HG03571 (cell line): ENCODE results near the gene ANKRD7.
"Not testable (repeated sequence)": the region's sequence is repeated elsewhere in the genome, so short reads cannot be mapped to it uniquely, and the experiment has no call there.

Experiments
- ATAC-seq: cut with Tn5 transposase; IDR thresholded peaks from one replicate; pipeline ENCODE4 v1.9.1; 2021; ENCODE audit not compliant: unreplicated experiment

The ANKRD7 gene

DNA sequence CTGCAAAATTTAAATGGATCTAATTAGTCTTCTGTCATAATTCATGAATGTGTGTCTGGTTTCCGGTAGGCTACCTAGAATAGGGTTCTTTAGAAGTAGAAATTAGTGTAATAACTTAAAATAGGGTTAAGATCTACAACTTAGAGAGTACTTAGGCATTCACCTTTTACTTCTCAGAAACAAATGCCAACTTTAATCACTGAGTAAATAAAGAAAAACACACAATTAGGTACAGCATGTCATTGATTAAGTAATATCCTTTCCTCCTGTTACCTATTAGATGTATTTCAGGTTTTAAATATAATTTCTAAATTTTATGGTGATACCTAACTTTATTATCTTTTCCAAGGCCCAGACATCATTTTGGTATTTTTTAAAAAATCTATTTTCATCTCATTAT, 9.3 kb downstream of the ANKRD7 start:
- ATAC-seq = no peak

DNA sequence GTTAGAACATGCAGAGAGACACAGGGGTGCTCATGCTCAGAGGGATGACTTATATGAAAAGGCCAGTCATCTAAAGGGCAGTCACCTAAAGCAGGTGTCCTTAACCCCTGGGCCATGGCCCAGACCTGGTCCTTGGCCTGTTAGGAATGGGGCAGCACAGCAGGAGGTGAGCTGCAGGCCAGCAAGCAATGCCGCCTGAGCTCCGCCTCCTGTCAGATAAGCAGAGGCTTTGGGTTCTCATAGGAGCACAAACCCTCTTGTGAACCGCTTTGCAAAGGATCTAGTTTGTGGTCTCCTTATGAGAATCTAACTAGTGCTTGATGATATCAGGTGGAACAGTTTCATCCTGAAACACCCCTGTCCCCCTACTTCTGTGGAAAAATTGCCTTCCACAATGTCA, 14.5 kb downstream of the ANKRD7 start:
- ATAC-seq = no peak

DNA sequence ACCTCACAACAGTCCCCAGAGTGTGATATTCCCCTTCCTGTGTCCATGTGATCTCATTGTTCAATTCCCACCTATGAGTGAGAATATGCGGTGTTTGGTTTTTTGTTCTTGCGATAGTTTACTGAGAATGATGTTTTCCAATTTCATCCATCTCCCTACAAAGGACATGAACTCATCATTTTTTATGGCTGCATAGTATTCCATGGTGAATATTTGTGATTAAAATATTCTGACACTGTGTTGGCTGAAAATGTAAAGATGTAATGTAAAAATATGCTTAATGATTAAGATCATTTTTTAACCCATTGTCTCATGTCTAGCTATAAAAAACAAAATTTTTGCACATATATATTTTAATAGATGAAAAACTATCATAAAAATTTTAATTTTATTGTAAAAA, 15.8 kb downstream of the ANKRD7 start:
- not testable (repeated sequence) for ATAC-seq

DNA sequence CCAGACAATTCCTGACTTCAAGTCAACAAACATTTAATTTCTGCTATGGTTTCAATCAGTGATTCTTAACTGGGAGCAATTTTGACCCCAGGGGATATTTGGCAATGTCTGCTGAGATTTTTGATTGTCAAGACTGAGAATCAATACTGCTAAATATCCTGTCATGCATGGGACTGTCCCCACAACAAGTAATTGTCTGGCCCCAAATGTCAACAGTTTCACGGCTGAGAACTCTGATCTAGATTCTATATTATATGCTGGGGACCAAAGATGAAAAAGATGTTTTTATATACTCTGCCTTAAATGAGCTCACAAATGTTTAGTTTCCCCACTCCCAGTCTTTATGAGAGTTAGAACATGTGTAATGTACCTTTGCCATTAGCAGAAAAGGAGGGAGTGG, 19.2 kb downstream of the ANKRD7 start:
- no peak for ATAC-seq

DNA sequence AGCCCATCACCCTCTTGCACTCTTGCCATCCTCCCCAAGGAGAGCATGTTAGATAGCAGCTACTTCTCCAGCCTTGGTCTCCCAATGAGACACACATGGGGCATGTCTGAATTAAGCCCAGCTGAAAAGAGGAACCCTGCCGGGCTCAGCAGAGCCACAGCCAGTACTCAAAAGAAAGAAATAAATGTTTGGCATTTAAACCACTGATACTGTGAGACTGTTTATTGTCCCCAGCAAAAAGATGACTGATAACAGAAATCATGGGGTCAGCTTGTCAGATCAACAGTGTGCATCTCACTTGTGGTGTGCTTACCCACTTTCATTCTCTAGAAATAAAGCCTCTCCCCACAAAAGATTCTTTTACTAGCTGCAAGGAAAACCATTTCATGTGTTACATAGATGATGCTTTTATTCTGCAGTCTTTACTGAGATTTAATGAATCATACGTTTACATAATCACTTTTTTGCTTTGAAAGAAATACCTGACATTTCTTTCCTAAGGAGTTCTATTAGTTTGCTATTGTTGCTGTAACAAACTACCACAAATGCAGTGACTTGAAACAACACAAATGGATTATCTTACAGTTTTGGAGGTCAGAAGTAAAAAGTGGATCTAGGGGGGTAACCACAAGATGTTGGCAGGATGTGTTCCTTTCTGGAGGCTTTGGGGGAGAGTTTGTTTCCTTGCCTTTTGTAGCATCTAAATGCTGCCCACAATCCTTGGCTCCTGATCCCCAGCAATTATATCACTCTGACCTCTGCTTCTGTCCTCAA, 20.9 kb downstream of the ANKRD7 start:
- no peak for ATAC-seq

DNA sequence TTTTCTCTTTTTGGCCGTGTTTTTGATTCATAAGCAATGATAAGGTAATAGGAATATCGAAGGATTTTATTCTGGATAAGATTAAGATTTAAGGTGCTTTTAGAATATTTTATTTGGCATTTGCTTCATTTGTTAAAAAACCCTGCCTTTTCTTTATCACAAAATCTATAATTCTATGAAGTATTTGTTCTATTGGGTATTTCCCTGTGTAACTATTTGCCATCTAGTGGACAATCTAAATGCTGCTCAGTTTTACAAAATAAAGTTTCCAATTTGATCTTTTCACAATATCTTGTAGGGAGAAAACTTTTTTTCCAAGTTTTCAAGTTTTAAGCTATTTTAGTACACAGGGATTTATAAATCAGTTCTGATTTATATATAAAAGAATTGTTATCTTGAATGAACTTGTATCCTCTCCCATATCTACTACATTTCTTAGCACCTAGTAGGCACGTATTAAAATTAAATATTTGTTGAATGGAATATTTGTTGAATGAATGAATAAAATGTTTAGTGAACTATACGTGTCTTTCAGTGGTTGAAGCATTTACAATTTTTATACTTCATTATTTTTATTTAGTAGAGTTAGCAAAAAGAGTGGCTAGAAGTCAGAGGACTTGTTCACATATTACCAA, 26.5 kb downstream of the ANKRD7 start:
- no peak for ATAC-seq

DNA sequence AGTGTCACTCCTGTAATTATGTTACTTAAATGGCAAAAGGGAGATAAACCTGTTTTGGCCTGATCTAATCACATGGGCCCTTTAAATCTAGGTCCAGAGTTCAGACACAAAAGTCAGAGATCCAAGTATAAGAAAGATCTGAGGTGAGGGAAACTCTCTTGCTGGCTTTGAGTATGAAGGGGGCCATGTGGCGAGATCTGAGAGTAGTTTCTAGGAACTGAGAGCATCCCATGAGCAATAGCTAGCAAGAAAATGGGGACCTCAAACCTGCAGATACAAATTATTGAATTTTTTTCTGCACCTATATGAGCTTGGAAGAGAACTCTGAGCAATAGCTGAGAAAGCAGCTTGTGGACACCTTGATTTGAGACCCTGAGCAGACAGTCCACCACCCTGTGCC, 27.6 kb downstream of the ANKRD7 start:
- no peak for ATAC-seq

DNA sequence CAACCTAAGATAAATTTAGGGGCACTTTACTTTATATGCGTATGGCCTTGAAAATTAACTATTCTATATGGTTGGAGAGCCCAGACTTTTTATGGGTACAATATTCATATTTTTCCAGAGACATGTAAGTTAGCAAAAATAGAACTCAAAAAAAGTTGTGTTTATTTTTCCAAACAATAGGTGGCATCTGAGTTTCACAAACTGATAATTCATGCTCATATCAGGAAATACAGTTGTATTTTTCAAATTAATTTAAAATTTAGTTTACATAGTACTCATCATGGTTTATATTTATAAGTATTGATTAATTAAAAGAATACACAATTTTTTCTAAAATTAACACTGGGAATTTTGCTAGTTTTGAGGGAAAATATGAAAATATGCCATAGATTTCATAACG, 34.6 kb downstream of the ANKRD7 start:
- ATAC-seq = no peak

DNA sequence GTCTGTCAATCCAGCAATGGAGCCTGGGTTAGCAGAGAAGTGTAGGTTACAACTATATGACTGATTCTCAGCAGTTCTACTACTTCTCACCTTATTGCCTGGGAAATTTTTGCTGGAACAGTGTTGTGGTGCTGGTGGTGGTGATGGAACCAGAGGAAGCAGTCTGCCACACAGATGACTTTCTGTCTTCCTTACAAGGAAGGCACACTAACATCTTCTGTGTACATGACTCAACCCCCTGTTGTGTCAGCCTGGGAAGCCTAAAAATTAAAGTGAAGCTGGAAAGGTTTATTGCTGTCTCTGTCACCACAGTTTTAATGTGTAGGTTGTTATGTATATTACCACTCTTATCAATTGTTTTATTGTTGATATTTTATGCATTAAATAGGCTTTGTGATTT, 40.3 kb downstream of the ANKRD7 start:
- no peak for ATAC-seq

DNA sequence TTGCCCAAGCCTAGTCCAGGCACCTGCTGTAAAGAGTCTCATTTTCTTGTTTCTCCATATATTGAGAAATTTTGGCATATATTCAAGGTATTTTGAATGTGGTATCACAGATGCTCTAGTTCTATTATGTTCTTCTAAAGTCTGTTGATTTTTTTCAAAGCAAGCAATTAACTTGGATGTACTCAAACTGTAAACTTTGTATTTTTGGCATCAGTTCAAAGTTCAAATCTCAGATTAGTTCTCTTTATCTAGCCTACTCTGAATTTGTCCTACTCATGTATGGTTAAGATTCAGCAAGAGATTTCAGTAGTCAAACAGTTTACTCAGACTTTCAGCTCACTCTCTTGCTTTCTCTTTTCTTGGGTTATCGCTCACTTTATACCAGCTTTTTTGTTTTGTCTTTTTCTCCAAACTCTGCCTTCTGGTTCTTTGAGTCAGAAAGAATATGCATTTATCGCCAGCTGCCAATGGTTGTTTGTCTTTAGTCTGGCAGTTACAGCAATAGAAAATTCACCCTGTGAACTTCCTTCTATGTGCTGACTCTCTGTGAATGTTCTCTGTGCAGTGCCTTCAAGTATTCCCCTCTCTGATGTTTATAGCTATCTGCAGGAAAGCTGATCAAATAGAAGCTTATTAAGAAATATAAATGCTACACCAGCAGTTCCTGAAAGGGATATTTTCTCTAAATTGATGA, 56.0 kb downstream of the ANKRD7 start:
- ATAC-seq = no peak

DNA sequence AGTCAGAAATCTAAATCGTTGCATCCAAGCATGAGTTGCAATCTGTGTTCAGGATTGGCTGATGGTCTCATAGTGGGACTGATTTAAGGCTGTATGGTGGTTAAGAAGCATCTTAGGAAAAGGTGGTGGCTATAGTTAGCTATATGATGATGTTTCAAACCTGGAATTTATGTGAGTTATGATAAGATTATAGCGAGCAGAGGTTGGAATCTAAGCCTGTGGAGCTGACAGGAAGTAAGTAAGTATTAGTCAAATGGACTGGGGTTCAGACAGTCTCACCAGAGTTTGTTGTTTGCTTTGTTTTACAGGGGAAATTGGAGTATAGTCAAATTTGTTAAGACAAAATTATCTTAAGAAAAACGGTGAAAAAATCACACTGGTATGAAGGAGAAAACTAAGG, 56.7 kb downstream of the ANKRD7 start:
- no peak for ATAC-seq

DNA sequence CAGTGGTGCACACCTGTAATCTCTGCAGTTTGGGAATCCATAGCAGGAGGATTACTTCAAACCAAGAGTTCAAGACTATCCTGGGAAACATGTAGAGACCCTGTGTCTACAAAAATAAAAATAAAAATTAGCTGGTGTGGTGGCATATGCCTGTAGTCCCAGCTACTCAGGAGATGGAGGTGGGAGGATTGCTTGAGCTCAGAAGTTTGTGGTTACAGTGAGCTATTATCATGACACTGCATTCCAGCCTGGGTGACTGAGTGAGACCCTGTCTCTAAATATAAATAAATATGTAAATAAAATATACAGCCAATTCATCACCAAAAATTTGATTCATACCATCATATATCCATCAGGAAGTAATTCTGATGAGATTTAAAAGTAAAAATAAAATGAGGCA, 60.9 kb downstream of the ANKRD7 start:
- no peak for ATAC-seq

DNA sequence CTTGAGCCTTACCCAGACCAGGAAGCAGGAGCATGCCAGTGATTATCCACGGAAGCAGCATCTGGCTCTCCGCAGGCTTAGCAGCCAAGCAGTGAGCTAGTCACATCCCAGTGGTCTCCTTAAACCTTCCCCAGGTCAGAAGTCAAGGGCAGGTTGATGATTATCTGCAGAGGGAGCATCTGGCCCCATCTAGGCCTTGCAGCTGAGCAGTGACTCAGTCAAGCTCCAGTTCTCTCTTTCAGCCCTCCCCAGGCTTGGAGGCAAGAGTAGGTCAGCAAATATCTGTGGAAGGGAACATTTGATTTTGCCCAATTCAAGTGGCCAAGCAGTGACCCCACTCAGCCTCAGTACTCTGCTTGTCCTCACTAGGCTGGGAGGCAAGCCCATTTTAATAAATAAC, 61.6 kb downstream of the ANKRD7 start:
- no peak for ATAC-seq

DNA sequence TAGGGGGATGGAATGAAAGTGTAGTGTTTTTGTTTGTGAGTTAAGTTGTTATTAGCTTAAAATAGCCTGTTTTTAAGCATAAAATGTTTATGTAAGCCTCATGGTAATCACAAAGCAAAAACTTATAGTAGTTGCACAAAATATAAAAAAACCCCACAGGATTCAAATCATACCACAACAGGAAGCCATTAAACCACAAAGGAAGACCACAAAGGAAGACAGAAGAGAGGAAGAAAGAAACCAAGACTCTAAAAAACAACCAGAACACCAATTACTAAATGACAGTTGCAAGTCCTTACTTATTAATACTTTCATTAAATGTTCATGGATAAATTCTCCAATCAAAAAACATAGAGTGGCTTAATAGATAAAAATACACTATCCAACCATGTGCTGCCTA, 63.6 kb downstream of the ANKRD7 start:
- ATAC-seq = peak; percentile 80

DNA sequence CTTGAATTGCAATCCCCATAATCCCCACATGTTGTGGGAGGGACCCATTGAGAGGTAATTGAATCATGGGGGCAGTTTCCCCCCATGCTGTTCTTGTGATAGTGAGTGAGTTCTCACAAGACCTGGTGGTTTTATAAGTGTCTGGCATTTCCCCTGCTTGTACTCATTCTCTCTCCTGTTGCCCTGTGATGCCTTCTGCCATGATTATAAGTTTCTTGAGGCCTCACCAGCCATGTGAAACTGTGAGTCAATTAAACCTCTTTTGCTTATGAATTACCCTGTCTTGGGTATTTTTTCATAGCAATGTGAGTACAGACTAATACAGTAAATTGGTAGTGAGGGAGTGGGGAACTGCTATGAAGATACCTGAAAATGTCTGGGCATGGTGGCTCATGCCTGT, 65.0 kb downstream of the ANKRD7 start:
- no peak for ATAC-seq
